AG04450 (cell line): ENCODE data around the gene RCC1. TPM values are rescaled to one million over a fixed set of nuclear protein-coding genes. Genes with fewer than 3 reads are reported as not detected.
"Not testable (repeated sequence)": the region's sequence is repeated elsewhere in the genome, so short reads cannot be mapped to it uniquely, and the experiment has no call there.

Experiments
- CTCF ChIA-PET: fragments of 300-600, 350-600 bp; formaldehyde crosslinking; extraction: SDS; loops from one replicate; lab custom pipeline; 2022; ENCODE audit warnings: antibody characterized with exemption, inconsistent platforms; lab: Charles Lee
- POLR2A ChIA-PET: fragments of 350-600 bp; formaldehyde crosslinking; extraction: SDS; loops from one replicate; lab custom pipeline; 2021; ENCODE audit warnings: antibody characterized with exemption, inconsistent platforms; lab: Yijun Ruan, JAX
- DNase-seq: peaks from one replicate; pipeline ENCODE4 v3.0.0-alpha.2; 2011; ENCODE audit warnings: low read depth, low spot score
- H3K27ac ChIP-seq: one replicate; pipeline ENCODE4 v1.5.1; 2012; ENCODE audit warnings: low read depth, low read length, control low read depth
- H3K27me3 ChIP-seq: one replicate; pipeline ENCODE4 v1.6.0; 2012; ENCODE audit warnings: low read length; ENCODE audit not compliant: control insufficient read depth, insufficient read depth
- H3K4me3 ChIP-seq: 2 replicates; pipeline ENCODE4 v1.5.1; 2011; ENCODE audit warnings: mild to moderate bottlenecking, low read depth, low read length, control low read depth
- H3K9me3 ChIP-seq: 2 replicates; pipeline ENCODE4 v1.5.1; 2012; ENCODE audit warnings: low read length; ENCODE audit not compliant: control insufficient read depth, insufficient read depth
- CTCF ChIP-seq: IDR thresholded peaks from 2 replicates; pipeline ENCODE4 v1.5.1; 2011; ENCODE audit warnings: low read depth, low read length, control low read depth, inconsistent platforms
- polyA plus RNA-seq: library from polyadenylated mRNA; depleted of rRNA; stranded (reverse); fragments of >200 nt; gene quantifications from 2 replicates; pipeline ENCODE4 v1.2.3, GENCODE V29; 2011

The RCC1 gene
- polyA plus RNA-seq, 1 experiment: 22.4 TPM

- Histone ChIP-seq H3K4me3 (no peak overlapping the region), H3K27me3 (no peaks in the 10 kb centered on the region), H3K27ac (no peak overlapping the region), H3K9me3 (no peaks in the 10 kb centered on the region)
- no peak for TF ChIP-seq CTCF
- no peak for DNase-seq
- ChIA-PET CTCF (interaction anchor here (1.1 to 1.2 kb wide), 2 partner anchors 107 to 217 kb away, joined by 3 to 4 read pairs; no protein-coding TSS in a partner anchor), POLR2A (no interaction called here)
These were observed 39.5 kb upstream of the RCC1 start for GRCh38 chr1:28466226-28466778.

- POLR2A ChIA-PET: interaction anchor here (0.7 kb wide), 1 partner anchor 53 kb away, joined by 4 read pairs; no protein-coding TSS in a partner anchor
- H3K27ac ChIP-seq: no peak overlapping the region
- DNase-seq: no peak
- no peaks in the 10 kb centered on the region for H3K27me3 ChIP-seq
- CTCF ChIA-PET: interaction anchor here (0.5 to 1.4 kb wide), 2 partner anchors 109 to 222 kb away, joined by 4 to 7 read pairs; no protein-coding TSS in a partner anchor
- no peak for TF ChIP-seq CTCF
- H3K9me3 ChIP-seq: no peaks in the 10 kb centered on the region
- H3K4me3 ChIP-seq: no peak overlapping the region
These were observed 35.7 kb upstream of the RCC1 start for GRCh38 chr1:28470146-28470545.

- H3K9me3 ChIP-seq, CTCF ChIA-PET, H3K27me3 ChIP-seq, DNase-seq, H3K4me3 ChIP-seq, H3K27ac ChIP-seq, POLR2A ChIA-PET: not testable (repeated sequence)
These were observed 26.3 kb upstream of the RCC1 start for GRCh38 chr1:28479497-28479896.

- DNase-seq: no peak
- Histone ChIP-seq H3K4me3 (no peak overlapping the region), H3K9me3 (no peaks in the 10 kb centered on the region), H3K27me3 (no peaks in the 10 kb centered on the region), H3K27ac (no peak overlapping the region)
- POLR2A ChIA-PET: no interaction called here
- CTCF ChIA-PET: no interaction called here
- no peak for TF ChIP-seq CTCF
These were observed 25.5 kb upstream of the RCC1 start for GRCh38 chr1:28480308-28480707.

DNA sequence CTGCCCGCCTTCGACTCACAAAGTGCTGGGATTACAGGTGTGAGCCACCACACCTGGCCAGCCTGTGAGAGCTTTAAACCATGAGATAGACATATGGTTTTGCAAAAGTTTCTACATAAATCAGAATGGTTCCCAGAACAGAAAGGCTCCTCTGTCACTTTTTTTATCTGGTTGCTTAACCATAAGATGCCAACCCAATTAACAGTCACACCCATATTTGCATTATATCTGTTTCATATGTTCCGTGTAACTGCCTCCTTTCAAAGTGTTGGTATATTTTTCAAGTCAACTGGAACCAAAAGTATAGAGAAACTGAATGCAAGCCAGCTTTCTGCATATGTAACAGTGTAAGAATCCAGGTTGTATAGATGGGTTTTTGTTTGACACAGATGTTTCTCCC lies 23.7 kb upstream of the RCC1 start:
- no peak for DNase-seq
- no peaks in the 10 kb centered on the region for H3K27me3 ChIP-seq
- no peak overlapping the region for H3K4me3 ChIP-seq
- POLR2A ChIA-PET: interaction anchor here (0.6 to 0.7 kb wide), 2 partner anchors 10 to 28 kb away, joined by 5 to 7 read pairs; no protein-coding TSS in a partner anchor
- no peaks in the 10 kb centered on the region for H3K9me3 ChIP-seq
- H3K27ac ChIP-seq: no peak overlapping the region
- CTCF ChIA-PET: interaction anchor here (0.6 to 1.3 kb wide), 2 partner anchors 234 to 1107 kb away, joined by 3 read pairs; partner anchors contain the start of gene FCN3
- no peak for TF ChIP-seq CTCF
